Osteocyte (in vitro differentiated cells): ENCODE data around the gene GYPC. TPM values are rescaled to one million over a fixed set of nuclear protein-coding genes. Genes with fewer than 3 reads are reported as not detected.

Source experiments
- DNase-seq: peaks from one replicate; pipeline ENCODE4 v3.0.0; 2021; ENCODE audit warnings: mixed read lengths; ENCODE audit not compliant: unreplicated experiment; ENCODE audit errors: extremely low spot score
- H3K27ac Mint-ChIP-seq: one replicate; pipeline ENCODE4 v1.8.0; 2021; ENCODE audit warnings: mild to moderate bottlenecking, mixed read lengths; ENCODE audit not compliant: unreplicated experiment
- H3K27me3 Mint-ChIP-seq: one replicate; pipeline ENCODE4 v1.8.0; 2021; ENCODE audit warnings: mixed read lengths; ENCODE audit not compliant: unreplicated experiment
- H3K36me3 Mint-ChIP-seq: one replicate; pipeline ENCODE4 v1.8.0; 2021; ENCODE audit warnings: mixed read lengths; ENCODE audit not compliant: unreplicated experiment
- H3K4me1 Mint-ChIP-seq: one replicate; pipeline ENCODE4 v1.8.0; 2021; ENCODE audit warnings: mixed read lengths; ENCODE audit not compliant: unreplicated experiment
- H3K4me3 Mint-ChIP-seq: one replicate; pipeline ENCODE4 v1.8.0; 2021; ENCODE audit warnings: mild to moderate bottlenecking, moderate library complexity, mixed read lengths; ENCODE audit not compliant: unreplicated experiment
- H3K9me3 Mint-ChIP-seq: one replicate; pipeline ENCODE4 v1.8.0; 2021; ENCODE audit warnings: mixed read lengths; ENCODE audit not compliant: unreplicated experiment
- CTCF ChIP-seq: fragments of 200-600 bp; sonication (generic); IDR thresholded peaks from 2 replicates; pipeline ENCODE4 v1.5.0; 2021; ENCODE audit warnings: antibody characterized with exemption, mild to moderate bottlenecking, moderate library complexity
- total RNA-seq: library from RNA; stranded (reverse); gene quantifications from 2 replicates; pipeline ENCODE4 v1.2.1, GENCODE V29; 2021

GYPC gene
- total RNA-seq, 1 donor from 2014 or later: 110 TPM

DNA sequence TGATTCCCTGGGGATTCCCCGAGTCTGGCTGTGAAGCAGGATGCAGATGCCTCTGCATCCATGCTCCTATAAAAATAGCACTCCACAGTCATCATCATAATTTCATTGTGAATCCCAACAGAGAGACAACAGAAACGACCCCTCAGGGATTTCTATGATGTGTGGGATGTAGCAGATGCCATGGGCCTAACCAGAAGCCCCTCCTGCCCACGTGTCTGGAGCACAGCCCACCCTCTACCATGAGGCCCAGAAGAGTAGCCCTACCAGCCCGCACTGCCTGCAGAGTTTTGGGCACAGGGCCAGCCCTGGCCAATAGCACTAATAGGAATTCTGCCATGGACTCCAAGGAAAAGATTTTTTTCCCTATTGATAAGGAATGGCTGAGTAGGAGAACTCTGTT, 66.6 kb downstream of the GYPC start:
- Mint-ChIP-seq H3K36me3 (no peaks in the 10 kb centered on the region), H3K27me3 (peaks cover 17% of the 10 kb centered on the region), H3K4me1 (no peaks in the 10 kb centered on the region), H3K4me3 (no peak overlapping the region), H3K27ac (no peak overlapping the region), H3K9me3 (peaks cover 19% of the 10 kb centered on the region)
- DNase-seq: peak; percentile 64
- TF ChIP-seq CTCF: no peak

- no peak for TF ChIP-seq CTCF
- H3K9me3 Mint-ChIP-seq: peaks cover 22% of the 10 kb centered on the region
- no peaks in the 10 kb centered on the region for H3K36me3 Mint-ChIP-seq
- H3K4me1 Mint-ChIP-seq: no peaks in the 10 kb centered on the region
- H3K27me3 Mint-ChIP-seq: peaks cover 20% of the 10 kb centered on the region
- DNase-seq: peak; percentile 32
- H3K27ac Mint-ChIP-seq: no peak overlapping the region
- H3K4me3 Mint-ChIP-seq: no peak overlapping the region
Observed at GRCh38 chr2:126723281-126723815, 67.4 kb downstream of the GYPC start.

GRCh38 chr2:126725580-126725979, 69.6 kb downstream of the GYPC start:
- peaks cover 20% of the 10 kb centered on the region for H3K27me3 Mint-ChIP-seq
- H3K4me3 Mint-ChIP-seq: no peak overlapping the region
- H3K36me3 Mint-ChIP-seq: no peaks in the 10 kb centered on the region
- DNase-seq: no peak
- peaks cover 22% of the 10 kb centered on the region for H3K9me3 Mint-ChIP-seq
- H3K27ac Mint-ChIP-seq: no peak overlapping the region
- no peak for TF ChIP-seq CTCF
- H3K4me1 Mint-ChIP-seq: no peaks in the 10 kb centered on the region

GRCh38 chr2:126729896-126730295, 73.9 kb downstream of the GYPC start:
- peaks cover 15% of the 10 kb centered on the region for H3K27me3 Mint-ChIP-seq
- peak; percentile 79 for DNase-seq
- H3K4me3 Mint-ChIP-seq: no peak overlapping the region
- no peaks in the 10 kb centered on the region for H3K36me3 Mint-ChIP-seq
- H3K9me3 Mint-ChIP-seq: peaks cover 21% of the 10 kb centered on the region
- H3K27ac Mint-ChIP-seq: no peak overlapping the region
- H3K4me1 Mint-ChIP-seq: no peaks in the 10 kb centered on the region
- TF ChIP-seq CTCF: no peak

GRCh38 chr2:126730655-126731054, 74.7 kb downstream of the GYPC start:
- no peaks in the 10 kb centered on the region for H3K4me1 Mint-ChIP-seq
- H3K9me3 Mint-ChIP-seq: peaks cover 14% of the 10 kb centered on the region
- no peaks in the 10 kb centered on the region for H3K36me3 Mint-ChIP-seq
- TF ChIP-seq CTCF: no peak
- H3K27ac Mint-ChIP-seq: no peak overlapping the region
- peaks cover 7% of the 10 kb centered on the region for H3K27me3 Mint-ChIP-seq
- DNase-seq: no peak
- H3K4me3 Mint-ChIP-seq: no peak overlapping the region
